Breast epithelium (tissue), 3 donors: Measurements from ENCODE around the gene ST6GALNAC3.

Experiments
- CTCF ChIP-seq, 3 donors: fragments of 450-650 bp; IDR thresholded peaks; one replicate each; pipeline ENCODE4 v1.5.1; 2016 to 2017; ENCODE audit warnings: antibody characterized with exemption in 3 of 3, mild to moderate bottlenecking in 3 of 3, moderate library complexity in 3 of 3
- POLR2A ChIP-seq: fragments of 450-650 bp; IDR thresholded peaks from one replicate; pipeline ENCODE4 v1.6.1; 2016; ENCODE audit warnings: antibody characterized with exemption, mild to moderate bottlenecking, moderate library complexity

DNA sequence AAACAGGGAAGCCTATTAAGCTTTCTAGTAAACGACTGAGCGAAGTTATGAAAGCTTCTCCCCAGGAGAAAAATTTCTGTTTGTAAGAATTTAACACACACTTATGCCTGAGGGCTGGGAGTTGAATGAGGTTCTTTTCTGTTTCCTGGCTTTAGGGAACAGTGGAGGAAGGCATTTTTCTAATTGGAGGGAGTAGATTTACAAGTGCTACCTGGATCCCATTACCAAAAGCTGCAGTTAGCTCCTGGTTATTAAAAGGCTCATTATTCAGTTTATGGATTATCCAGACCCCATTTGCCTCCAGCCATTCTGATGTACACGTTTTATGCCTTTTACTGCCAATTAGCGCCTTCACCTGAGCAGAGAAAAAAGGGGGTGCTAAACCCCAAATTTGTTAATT lies 7.5 kb downstream of the ST6GALNAC3 start:
- no peak for TF ChIP-seq CTCF (IDR thresholded peaks at IDR 0.05)
- no peak for TF ChIP-seq POLR2A
